Prostate gland (tissue), 2 donors: ENCODE results near the gene NHSL2. TPM values are rescaled to one million over a fixed set of nuclear protein-coding genes. Genes with fewer than 3 reads are reported as not detected.

Source experiments
- DNase-seq: peaks from one replicate; pipeline ENCODE4 v3.0.0-alpha.2; 2019; ENCODE audit warnings: low spot score
- H3K27ac ChIP-seq, 2 donors: fragments of 200-600 bp; sonication (generic); 2 replicates each; pipeline ENCODE4 v1.5.1; 2017 to 2019
- H3K27me3 ChIP-seq: fragments of 200-600 bp; sonication (generic); replicated peaks from 2 replicates; pipeline ENCODE4 v1.5.1; 2019; ENCODE audit not compliant: insufficient read depth
- H3K36me3 ChIP-seq, 2 donors: fragments of 200-600 bp; sonication (generic); 1 replicate in 1 of 2; 2 replicates in 1 of 2; pipeline versions ENCODE4 v1.5.1 to v1.8.1; 2017 to 2019
- H3K4me1 ChIP-seq: fragments of 200-600 bp; sonication (generic); replicated peaks from 2 replicates; pipeline ENCODE4 v1.5.1; 2019
- H3K4me3 ChIP-seq, 2 donors: fragments of 200-600 bp; sonication (generic); 2 replicates each; pipeline ENCODE4 v1.5.1; 2017 to 2019
- H3K9me3 ChIP-seq: fragments of 200-600 bp; sonication (generic); 2 replicates; pipeline ENCODE4 v1.5.1; 2017
- POLR2A ChIP-seq: fragments of 450-650 bp; IDR thresholded peaks from one replicate; pipeline ENCODE4 v1.6.1; 2016; ENCODE audit warnings: antibody characterized with exemption, mild to moderate bottlenecking
- POLR2AphosphoS5 ChIP-seq: sonication (generic); formaldehyde crosslinking; IDR thresholded peaks from one replicate; pipeline ENCODE4 v1.6.1; 2017; ENCODE audit warnings: antibody characterized with exemption
- WGBS: methylation state at CpG from one replicate; pipeline ENCODE4 v1.1.5; 2018; 5-methylcytosine and 5-hydroxymethylcytosine counted together
- intact Hi-C: fragments of 100-400 bp; cut with DNase I; formaldehyde crosslinking; loops from one replicate; pipeline ENCODE4 v1.14.2; 2022
- total RNA-seq, 2 donors: library from RNA; depleted of rRNA; stranded (reverse); fragments of >200 nt; gene quantifications; one replicate each; pipeline ENCODE4 v1.1.0, GENCODE V29; 2016
- TF ChIP-seq, protein P1 (sequence below), 4 experiments: fragments of 200-600 bp in 2 of 4; fragments of 450-650 bp in 2 of 4; sonication (generic) in 2 of 4; IDR thresholded peaks; 1 replicate in 3 of 4; 2 replicates in 1 of 4; pipeline ENCODE4 v1.5.1; 2016 to 2019; ENCODE audit warnings: antibody characterized with exemption in 4 of 4, mild to moderate bottlenecking in 2 of 4, moderate library complexity in 2 of 4

NHSL2 gene
- total RNA-seq, 2 donors from 2014 or later: 4.2 to 28.2 TPM

DNA sequence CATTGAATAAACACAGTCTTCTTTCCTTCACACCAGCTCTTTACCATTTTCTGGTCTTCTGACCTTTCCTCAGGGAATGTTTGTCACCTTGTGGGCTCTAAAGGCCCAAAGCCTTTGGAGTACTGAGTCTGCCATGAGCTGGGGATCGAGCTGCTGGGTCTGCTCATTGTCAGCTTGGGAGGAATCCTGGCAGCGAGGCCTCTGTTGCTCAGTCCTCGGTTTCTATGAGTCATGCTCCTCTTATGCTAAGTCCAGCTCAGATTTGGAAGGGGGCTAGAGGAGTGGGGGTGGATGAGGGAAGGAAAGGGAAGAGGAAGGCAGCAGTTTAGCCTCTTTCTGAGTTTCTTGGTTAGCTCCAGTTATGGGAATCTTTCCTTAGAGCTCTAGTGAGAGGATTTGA lies 31.1 kb downstream of the NHSL2 start:
- Histone ChIP-seq H3K4me3 (no peak overlapping the region), H3K9me3 (no peaks in the 10 kb centered on the region), H3K27ac (no peak overlapping the region), H3K36me3 (no peaks in the 10 kb centered on the region), H3K4me1 (no peaks in the 10 kb centered on the region), H3K27me3 (no peaks in the 10 kb centered on the region)
- TF ChIP-seq, protein P1, sequence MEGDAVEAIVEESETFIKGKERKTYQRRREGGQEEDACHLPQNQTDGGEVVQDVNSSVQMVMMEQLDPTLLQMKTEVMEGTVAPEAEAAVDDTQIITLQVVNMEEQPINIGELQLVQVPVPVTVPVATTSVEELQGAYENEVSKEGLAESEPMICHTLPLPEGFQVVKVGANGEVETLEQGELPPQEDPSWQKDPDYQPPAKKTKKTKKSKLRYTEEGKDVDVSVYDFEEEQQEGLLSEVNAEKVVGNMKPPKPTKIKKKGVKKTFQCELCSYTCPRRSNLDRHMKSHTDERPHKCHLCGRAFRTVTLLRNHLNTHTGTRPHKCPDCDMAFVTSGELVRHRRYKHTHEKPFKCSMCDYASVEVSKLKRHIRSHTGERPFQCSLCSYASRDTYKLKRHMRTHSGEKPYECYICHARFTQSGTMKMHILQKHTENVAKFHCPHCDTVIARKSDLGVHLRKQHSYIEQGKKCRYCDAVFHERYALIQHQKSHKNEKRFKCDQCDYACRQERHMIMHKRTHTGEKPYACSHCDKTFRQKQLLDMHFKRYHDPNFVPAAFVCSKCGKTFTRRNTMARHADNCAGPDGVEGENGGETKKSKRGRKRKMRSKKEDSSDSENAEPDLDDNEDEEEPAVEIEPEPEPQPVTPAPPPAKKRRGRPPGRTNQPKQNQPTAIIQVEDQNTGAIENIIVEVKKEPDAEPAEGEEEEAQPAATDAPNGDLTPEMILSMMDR (IDR thresholded peaks at IDR 0.05): no peak
- TF ChIP-seq POLR2AphosphoS5 (no peak), POLR2A (no peak)
- intact Hi-C loops: no loop called here
- WGBS: 47% methylated on average over 3 of the region's 3 CpGs
- no peak for DNase-seq

DNA sequence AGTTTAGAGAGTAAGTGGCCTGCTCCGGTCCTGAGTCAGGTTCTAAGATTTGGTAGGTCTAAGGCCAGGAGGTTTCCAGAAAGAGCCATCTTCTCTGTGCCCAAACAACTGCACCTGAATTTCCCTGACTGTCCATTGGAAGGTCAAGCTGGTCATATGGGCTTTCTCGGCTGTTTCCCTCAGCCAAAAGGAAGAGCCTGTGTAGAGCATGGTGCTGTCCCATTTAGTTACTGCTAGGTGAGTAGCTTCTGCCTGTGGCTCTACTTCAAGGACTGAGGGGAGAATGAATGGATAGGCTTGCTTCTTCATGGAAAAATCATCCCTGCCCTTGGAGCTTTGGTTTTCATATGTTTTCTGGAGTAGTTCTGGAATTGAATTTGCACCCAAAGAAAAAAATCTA lies 33.7 kb downstream of the NHSL2 start:
- no peak for TF ChIP-seq POLR2A
- no peak for TF ChIP-seq POLR2AphosphoS5
- TF ChIP-seq, protein P1 (IDR thresholded peaks at IDR 0.05): no peak
- Histone ChIP-seq H3K4me1 (no peaks in the 10 kb centered on the region), H3K36me3 (no peaks in the 10 kb centered on the region), H3K4me3 (no peak overlapping the region), H3K27me3 (no peaks in the 10 kb centered on the region), H3K27ac (no peak overlapping the region), H3K9me3 (no peaks in the 10 kb centered on the region)
- 96% methylated on average over 2 of the region's 2 CpGs for WGBS
- no peak for DNase-seq
- intact Hi-C loops: no loop called here

DNA sequence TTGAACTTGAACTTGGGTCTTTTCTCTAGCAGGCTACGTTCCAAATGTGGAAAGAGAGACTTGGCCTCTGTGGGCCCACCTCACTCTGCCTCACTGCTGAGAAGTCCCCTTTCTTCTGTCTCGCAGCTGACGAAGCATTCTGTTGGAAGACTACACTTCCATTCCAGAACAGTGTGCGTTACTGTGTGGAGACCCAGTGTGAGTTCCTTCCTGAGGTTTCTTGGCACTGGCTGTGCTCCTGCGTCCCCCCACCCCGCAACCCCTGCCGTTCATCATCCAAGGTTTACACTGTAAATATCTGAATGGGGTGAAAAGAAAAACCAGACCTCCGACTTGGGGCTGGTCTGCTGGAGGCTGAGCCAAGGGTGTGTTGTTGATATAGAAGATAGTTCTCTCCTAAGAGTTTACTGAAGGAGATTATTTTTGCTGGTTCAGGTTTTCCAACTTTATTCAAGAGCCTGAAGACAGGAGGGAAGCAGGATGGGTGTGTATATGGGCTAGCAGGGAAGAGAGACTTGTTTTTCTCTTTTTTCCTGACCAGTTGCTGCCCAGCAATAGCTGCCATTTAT lies 34.7 kb downstream of the NHSL2 start:
- WGBS: 30% methylated on average over 8 of the region's 8 CpGs
- no peaks in the 10 kb centered on the region for H3K9me3 ChIP-seq
- H3K27me3 ChIP-seq: no peaks in the 10 kb centered on the region
- no peak for DNase-seq
- TF ChIP-seq POLR2AphosphoS5 (no peak), POLR2A (no peak)
- TF ChIP-seq, protein P1 (IDR thresholded peaks at IDR 0.05): no peak
- H3K36me3 ChIP-seq: no peaks in the 10 kb centered on the region
- no peak overlapping the region for H3K4me3 ChIP-seq
- H3K27ac ChIP-seq: no peak overlapping the region
- intact Hi-C loops: no loop called here
- no peaks in the 10 kb centered on the region for H3K4me1 ChIP-seq

DNA sequence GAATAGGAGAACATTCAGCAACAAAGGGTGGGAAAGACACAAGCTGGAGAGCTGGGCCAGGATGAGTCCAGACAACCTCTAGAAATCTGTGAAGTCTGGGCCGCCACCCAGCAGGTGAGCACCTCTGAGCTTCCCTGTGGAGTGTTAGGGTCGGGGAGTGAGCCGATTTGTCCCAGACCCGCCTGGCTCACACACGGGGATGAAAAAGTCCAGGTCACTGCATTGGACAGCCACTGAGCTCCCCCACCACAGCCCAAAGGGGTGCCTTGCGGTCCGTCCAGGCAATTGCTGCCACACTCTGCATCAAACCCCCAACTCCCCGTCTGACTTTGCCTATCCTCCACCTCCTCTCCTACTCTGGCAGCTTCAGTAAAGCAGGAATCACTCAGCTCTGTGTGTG lies 38.7 kb downstream of the NHSL2 start:
- no peak for TF ChIP-seq POLR2A
- DNase-seq: no peak
- no peaks in the 10 kb centered on the region for H3K27me3 ChIP-seq
- no peaks in the 10 kb centered on the region for H3K36me3 ChIP-seq
- no peaks in the 10 kb centered on the region for H3K4me1 ChIP-seq
- H3K4me3 ChIP-seq: no peak overlapping the region
- WGBS: 85% methylated on average over 5 of the region's 8 CpGs
- intact Hi-C loops: no loop called here
- H3K27ac ChIP-seq: no peak overlapping the region
- H3K9me3 ChIP-seq: no peaks in the 10 kb centered on the region

DNA sequence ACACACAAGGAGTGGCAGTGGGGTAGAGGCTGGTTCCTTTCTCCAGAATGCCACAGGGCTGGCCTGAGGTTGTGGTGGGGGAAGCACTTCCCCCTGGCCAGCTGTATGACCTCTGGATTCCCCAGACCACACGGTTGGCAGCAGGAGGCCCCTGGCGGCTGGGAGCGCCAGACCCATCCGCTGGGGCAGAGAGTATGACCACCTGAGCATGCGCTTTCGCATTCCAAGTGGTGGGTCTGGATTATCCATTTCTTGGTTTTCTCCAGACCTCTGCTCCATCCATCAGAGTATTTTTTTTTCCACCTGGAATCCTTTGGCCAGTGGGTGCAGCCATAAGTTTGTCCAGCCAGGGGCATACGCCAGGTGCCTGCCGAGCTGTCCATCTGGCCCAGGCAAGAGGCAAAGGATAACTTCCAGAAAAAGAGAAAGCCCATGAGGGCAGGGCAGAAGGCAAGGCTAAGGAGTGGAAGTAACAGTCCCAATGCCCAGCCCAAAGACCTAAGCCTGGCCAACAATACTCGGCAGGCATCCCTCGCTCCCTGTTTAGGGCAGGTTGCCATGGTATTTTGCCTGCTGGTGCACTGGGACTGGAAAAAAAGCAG lies 39.3 kb downstream of the NHSL2 start:
- no peaks in the 10 kb centered on the region for H3K9me3 ChIP-seq
- no peak overlapping the region for H3K4me3 ChIP-seq
- no peaks in the 10 kb centered on the region for H3K36me3 ChIP-seq
- WGBS: 84% methylated on average over 10 of the region's 10 CpGs
- H3K27ac ChIP-seq: no peak overlapping the region
- no peaks in the 10 kb centered on the region for H3K4me1 ChIP-seq
- TF ChIP-seq POLR2AphosphoS5 (no peak), POLR2A (no peak)
- TF ChIP-seq, protein P1 (IDR thresholded peaks at IDR 0.05): no peak
- H3K27me3 ChIP-seq: no peaks in the 10 kb centered on the region
- no peak for DNase-seq
- intact Hi-C loops: no loop called here
